Mucosa of gallbladder (tissue), 1 donor: Measurements from ENCODE around the gene HOXA13. TPM values are rescaled to one million over a fixed set of nuclear protein-coding genes. Genes with fewer than 3 reads are reported as not detected.

Experiments
- DNase-seq: peaks from one replicate; pipeline ENCODE4 v3.0.0-alpha.2; 2020; ENCODE audit warnings: low spot score
- total RNA-seq: library from RNA; stranded (reverse); gene quantifications from one replicate; pipeline ENCODE4 v1.2.1, GENCODE V29; 2021
- donor health status: DM: no; HTN: no; CAD: no.

Gene HOXA13
- total RNA-seq, 1 donor from 2014 or later = 0.06 TPM

DNA sequence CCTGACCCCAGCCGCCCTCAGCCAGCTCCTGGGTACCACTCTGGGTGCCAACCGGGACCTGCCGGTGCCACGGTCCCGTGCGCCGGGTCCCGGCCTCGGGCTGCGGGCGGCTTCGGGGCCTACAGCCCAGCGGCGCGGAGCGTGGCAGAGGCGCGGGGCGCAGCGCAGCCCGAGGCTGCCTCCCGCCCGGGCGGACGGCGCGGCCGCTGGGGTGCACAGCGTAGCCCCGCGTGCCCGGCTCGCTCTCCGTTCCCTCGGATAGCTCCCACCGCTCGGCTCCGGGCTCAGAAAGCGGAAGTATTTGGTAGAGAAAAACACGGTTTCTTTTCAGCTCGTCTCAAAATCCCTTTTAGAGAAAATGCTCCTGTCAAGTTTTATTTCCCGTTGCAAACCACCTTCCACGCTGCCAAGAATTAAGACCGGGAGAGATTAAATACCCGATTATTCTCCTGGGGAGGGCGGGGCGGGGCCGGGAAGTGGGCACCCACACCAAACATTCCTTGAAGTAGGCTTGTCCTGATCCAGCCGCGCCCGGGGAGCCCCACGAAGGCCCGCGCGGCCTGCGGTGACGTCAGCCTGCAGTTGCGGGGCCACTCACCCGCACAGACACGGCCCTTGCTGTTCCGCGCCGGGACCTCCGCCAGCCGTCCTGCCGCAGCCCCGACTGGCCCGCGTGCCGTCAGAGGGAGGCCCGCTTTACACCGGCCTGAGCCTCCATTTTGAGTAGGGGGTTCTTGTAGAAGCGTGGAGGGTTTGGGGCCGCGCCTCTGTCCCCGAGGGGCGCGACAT, 7.2 kb downstream of the HOXA13 start:
- DNase-seq = no peak

GRCh38 chr7:27191833-27192545, 7.9 kb downstream of the HOXA13 start:
- no peak for DNase-seq

GRCh38 chr7:27191161-27191731, 8.6 kb downstream of the HOXA13 start:
- no peak for DNase-seq

GRCh38 chr7:27189997-27190748, 9.7 kb downstream of the HOXA13 start:
- DNase-seq = no peak

- no peak for DNase-seq
Measured at GRCh38 chr7:27189295-27189996, 10.4 kb downstream of the HOXA13 start.

DNA sequence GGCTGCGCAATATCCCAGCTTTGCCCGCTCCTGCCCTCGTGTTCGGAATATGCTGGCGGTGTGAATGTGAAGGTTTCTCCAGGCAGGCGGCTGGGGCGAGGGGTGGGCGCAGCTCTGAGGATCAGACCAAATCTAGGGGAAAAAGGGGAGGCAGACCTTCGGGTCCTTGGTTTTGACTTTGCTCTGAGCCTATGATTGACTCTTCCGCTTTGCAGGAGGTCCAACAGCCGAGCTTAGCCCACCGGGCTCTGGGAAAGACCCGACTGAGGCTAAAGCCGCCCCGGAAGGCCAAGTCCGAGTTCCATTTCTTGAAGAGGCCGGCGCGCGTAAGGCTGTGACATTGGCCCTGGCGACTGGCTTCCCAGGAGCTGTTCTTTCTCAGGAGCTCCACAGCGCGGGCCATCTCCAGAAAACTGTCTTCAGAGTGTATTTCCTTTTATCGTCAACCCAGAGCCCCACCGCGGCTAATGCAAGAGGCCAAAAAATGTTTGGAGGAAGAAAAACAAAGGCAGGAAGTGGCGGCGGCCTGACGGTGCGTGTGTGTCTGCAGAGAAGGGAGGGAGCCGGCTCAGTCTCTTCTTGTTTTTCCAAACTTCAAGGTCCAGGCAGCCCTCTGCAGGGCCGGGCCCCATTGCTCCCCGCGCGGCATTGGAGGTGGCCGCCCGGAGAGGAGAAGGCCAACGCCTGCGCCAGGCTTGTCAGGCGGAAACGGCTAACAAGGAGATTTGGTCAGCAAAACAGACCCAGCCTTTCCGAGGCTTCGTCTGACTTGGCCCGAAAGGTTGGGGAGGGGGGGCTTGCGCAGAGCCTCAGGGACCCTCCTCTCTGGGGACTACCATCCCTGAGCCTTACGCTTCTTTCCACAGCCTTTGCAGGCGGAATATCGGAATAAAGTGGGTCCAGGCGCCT, 11.3 kb downstream of the HOXA13 start:
- DNase-seq = no peak

DNA sequence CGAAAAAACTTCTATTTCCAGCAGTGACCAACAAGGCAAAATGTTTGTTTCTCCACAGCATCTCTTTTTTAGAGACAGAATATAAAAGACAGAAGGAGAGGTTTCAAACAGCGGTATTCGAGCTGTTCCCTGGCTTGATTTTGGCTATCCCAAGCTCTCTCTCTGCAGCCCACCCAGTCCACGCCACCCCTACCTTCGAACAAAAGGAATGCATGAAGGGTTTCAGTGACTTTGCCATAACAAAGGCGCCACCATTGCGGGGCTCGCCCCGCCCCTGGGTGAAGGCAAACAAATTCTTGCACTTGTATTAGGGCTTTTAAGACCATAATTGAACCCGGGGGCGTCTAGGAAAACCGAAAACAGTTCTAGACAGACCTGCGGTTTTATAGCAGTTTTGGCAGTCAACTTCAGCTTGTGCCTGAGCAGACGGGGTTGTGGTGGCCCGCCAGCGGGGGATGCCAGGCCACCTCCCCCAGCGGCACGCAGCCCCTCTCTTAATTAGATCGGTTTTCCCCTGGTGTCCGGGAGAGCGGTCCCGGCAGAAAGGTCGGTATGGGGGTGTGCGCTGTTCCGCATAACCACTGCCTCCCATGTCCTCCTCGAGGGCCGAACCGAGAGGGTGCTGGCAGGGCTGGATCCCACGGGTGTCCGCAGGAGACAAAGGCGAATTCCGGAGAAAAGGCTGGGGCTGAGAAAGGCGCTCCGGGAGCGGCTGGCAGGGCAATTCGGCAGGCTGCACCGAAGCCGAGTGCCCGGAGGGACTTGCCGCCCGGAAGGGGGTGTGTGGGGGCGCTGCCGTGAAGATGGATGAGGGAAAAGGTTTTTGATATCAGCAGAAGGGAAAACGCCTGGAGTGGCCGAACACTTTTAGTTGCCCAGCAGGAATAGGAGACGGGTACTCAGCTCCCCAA, 12.2 kb downstream of the HOXA13 start:
- DNase-seq = no peak

GRCh38 chr7:27186668-27187474, 13.0 kb downstream of the HOXA13 start:
- DNase-seq = no peak

DNA sequence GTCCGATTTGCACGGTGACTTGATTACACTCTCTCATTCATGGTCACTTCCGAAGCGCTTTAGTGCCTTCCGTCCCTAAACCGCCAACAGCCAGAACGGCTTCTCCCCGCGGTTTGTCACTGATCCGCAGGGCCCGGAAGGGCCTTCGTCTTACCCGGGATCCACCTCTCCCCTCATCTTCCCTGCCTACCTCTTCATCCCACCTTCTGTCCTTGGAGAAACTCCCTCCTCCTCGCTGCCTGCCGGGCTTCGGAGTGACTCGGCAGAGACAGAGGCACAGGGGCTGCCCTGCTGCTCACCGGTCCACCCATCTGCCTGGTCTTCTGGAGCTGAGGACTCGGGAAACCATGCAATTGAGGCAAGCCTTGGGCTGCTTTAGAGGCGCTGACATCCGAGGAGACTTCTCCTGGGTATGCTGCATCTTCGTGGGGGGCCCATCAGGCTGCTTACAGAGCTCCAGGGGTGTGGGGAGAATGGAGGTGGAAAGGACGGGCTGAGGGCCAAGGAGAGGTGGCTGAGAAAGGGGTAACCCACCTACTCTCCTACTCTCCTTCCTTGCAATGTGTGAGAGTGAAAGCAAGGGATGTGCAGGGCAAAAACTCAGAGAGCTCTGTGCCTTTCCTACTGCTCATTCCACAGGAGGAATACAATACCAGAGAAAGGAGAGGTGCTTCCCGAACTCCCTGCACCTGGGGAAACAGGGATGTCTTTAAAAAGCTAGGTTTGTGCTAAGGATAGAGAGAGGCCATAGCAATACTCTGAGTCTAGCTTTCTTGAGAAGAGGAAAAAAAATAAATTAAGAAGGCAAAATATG, 13.8 kb downstream of the HOXA13 start:
- no peak for DNase-seq

DNA sequence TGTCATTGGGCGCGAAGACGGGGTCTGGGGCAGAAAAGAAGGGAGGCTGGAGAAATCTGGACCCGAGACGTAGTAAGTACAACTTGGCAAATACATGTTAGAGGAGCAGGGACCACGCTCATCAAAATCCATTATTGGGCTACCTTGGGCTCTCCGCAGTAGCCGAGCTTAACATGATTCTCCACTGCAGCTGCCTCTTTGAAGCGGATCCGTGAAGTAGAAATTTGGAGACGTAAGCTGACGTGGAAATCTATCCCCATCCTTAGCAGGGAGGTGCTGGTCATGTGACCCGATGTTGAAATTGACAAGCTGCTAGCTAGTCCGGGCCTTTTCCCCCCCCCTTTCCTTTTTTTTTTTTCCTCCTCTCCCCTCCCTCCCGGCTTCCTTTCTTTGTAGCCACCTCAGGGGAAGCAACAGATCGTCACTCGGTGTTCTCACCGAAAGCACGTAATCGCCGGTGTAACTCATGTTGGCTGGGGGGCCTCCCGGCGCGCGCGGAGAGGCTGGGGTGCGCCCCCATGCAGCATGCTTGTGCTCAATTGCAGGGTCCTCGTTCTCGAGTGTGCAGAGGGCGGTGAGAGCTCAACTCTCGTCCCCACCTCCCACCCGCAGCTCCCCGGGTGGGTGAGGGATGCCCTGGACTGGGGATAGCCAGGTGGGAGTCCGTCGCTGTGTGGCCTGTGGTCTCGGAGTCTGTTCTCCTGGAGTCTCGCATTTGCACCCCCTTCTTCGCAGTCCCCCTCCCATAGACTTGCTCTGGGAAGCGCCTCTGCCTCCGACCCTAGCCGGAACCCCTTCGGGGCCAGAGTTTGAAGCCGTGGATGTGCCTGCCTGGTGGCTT, 14.7 kb downstream of the HOXA13 start, which contains the start of gene HOXA11:
TSS of gene HOXA11 (minus strand) at position 220 of the 841 bp plus-strand sequence. CDS start at position 132, 88 bp downstream.
- DNase-seq = no peak

- no peak for DNase-seq
Measured at GRCh38 chr7:27184337-27185012, 15.4 kb downstream of the HOXA13 start.

GRCh38 chr7:27183682-27184336, 16.1 kb downstream of the HOXA13 start:
- DNase-seq = no peak

- DNase-seq = no peak
Measured at GRCh38 chr7:27182861-27183681, 16.8 kb downstream of the HOXA13 start.

DNA sequence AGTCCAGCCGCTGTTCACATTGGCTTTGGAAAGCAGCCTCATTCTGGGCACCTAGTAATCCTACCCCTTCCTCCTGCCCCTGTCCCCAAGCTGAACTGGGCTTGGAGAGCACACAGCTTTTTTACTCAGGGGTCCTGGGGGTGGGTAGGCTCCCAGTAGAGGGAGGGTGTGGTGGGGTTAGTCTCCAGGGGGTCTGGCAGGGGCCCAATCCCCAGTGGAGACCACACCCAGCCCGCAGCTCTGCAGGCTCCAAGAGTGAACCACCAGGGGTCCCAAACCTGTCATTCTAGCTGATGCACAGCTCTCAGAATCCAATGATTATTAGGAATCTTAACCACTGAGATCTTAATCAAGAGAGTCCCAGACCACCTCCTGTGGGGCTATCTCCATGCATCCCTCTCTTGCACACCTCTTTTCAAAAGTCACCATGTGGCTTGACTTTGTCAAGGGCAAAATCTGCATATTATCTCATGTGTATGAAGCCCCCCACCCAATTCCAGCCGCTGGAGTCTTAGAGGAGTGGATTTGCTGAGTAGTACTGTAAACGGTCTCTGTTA, 17.5 kb downstream of the HOXA13 start:
- no peak for DNase-seq
